SK-N-SH (cell line): Measurements from ENCODE around the gene PDPK1.

ENCODE experiments used
- GABPA ChIP-seq: IDR thresholded peaks from 2 replicates; pipeline ENCODE4 v1.4.0; 2012; ENCODE audit warnings: low read depth, mild to moderate bottlenecking
- TCF12 ChIP-seq: IDR thresholded peaks from 2 replicates; pipeline ENCODE4 v1.4.0; 2012
- TF ChIP-seq, protein P1 (sequence below): fragments of 200-600 bp; sonication (generic); IDR thresholded peaks from 2 replicates; pipeline ENCODE4 v1.6.1; 2017; ENCODE audit warnings: antibody characterized with exemption, mild to moderate bottlenecking, moderate library complexity

DNA sequence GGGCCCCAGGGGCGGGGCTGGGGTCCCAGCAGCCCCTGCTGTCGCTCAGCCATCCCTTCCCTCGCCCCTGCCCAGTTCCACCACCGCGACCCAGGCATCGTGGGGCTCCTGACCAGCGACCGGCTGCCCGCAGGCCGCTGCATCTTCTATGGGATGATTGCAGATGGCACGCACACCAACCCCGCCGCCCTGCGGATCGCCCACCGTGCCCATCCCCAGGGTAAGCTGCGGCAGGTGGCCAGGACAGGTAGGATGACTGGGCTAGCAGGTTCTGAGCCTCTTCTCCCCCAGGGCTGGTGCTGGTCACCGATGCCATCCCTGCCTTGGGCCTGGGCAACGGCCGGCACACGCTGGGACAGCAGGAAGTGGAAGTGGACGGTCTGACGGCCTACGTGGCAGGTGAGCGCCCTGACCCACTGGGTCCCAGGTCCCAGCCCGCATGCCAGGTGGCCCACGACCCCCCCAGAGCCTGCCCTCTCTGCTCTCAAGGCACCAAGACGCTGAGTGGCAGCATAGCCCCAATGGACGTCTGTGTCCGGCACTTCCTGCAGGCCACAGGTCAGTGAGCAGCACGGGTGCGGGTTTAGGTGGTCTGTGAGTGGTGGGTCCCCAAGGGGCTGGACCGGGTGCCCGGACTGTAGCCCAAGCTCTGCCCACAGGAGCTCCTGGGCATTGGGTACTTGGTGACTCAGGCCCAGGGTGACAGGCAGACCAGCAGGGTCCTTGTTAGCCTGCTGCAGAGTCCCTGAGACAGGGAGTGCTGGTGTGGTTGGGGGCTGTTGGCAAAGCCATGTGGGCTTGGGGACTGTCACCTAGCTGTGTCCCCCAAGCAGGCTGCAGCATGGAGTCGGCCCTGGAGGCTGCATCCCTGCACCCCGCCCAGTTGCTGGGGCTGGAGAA, 9.4 kb upstream of the PDPK1 start:
- TF ChIP-seq TCF12 (no peak), GABPA (no peak)
- TF ChIP-seq, protein P1, sequence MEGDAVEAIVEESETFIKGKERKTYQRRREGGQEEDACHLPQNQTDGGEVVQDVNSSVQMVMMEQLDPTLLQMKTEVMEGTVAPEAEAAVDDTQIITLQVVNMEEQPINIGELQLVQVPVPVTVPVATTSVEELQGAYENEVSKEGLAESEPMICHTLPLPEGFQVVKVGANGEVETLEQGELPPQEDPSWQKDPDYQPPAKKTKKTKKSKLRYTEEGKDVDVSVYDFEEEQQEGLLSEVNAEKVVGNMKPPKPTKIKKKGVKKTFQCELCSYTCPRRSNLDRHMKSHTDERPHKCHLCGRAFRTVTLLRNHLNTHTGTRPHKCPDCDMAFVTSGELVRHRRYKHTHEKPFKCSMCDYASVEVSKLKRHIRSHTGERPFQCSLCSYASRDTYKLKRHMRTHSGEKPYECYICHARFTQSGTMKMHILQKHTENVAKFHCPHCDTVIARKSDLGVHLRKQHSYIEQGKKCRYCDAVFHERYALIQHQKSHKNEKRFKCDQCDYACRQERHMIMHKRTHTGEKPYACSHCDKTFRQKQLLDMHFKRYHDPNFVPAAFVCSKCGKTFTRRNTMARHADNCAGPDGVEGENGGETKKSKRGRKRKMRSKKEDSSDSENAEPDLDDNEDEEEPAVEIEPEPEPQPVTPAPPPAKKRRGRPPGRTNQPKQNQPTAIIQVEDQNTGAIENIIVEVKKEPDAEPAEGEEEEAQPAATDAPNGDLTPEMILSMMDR, result no peak
